Measurements from ENCODE around the gene GNPTAB. TPM values are rescaled to one million over a fixed set of nuclear protein-coding genes. Genes with fewer than 3 reads are reported as not detected.

GNPTAB gene
- total RNA-seq, 1 experiment from 2014 or later, result 14.8 TPM

DNA sequence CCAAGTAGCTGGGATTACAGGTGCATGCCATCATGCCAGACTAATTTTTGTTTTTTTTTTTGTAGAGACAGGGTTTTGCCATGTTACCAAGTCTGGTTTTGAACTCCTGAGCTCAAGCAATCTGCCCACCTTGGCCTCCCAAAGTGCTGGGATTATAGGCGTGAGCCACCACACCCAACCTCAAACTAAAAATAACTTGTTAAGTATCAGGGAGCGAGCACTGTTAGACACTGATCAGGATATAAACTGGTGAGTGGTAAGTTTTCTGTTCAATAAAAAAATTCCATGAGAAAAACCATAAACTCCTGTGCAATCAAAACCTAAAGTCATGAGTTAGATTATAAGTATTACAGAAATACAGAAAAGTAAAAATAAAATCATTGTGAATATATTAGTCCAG lies 46.9 kb downstream of the GNPTAB start:
- DNase-seq (ENCODE audit: low read depth in 1 of 2, low spot score in 2 of 2), result no peak
- Histone ChIP-seq H3K27ac (no peak overlapping the region), H3K4me1 (replicated peaks) (no peaks in the 10 kb centered on the region), H3K4me3 (no peak overlapping the region), H3K9me3 (replicated peaks) (no peaks in the 10 kb centered on the region), H3K36me3 (no peaks in the 10 kb centered on the region), H3K27me3 (replicated peaks) (no peaks in the 10 kb centered on the region)

GRCh38 chr12:101783150-101783549 lies 47.6 kb downstream of the GNPTAB start:
- no peaks in the 10 kb centered on the region for H3K4me1 ChIP-seq (replicated peaks)
- H3K9me3 ChIP-seq (replicated peaks), result no peaks in the 10 kb centered on the region
- no peak overlapping the region for H3K4me3 ChIP-seq
- H3K36me3 ChIP-seq, result no peaks in the 10 kb centered on the region
- no peaks in the 10 kb centered on the region for H3K27me3 ChIP-seq (replicated peaks)
- H3K27ac ChIP-seq, result no peak overlapping the region
- DNase-seq (ENCODE audit: low read depth in 1 of 2, low spot score in 2 of 2), result no peak

DNA sequence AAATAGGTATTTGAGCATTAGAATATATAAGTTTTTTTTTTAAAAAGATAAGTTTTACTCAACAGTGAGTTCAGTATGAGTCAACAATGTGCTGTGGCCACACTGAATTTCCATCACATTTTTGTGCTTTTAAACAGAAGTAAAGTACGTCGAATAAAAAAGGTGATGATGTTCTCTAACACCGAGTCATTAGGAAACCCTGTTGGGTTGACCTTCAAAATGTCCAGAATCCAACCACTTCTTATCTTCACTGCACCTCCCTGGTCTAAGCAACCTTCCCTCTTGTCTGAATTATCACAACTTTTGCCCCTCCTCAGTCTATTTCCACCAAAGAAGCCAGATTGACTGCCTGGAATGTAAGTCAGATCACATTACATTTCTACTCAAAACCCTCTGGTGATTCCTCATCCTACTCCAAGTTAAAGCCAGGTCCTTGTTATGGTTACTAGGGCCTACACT lies 48.5 kb downstream of the GNPTAB start:
- Histone ChIP-seq H3K36me3 (no peaks in the 10 kb centered on the region), H3K4me3 (no peak overlapping the region), H3K9me3 (replicated peaks) (no peaks in the 10 kb centered on the region), H3K27ac (no peak overlapping the region), H3K27me3 (replicated peaks) (no peaks in the 10 kb centered on the region), H3K4me1 (replicated peaks) (no peaks in the 10 kb centered on the region)
- no peak for DNase-seq (ENCODE audit: low read depth in 1 of 2, low spot score in 2 of 2)

GRCh38 chr12:101781834-101782233 lies 48.9 kb downstream of the GNPTAB start:
- H3K36me3 ChIP-seq, result no peaks in the 10 kb centered on the region
- H3K27me3 ChIP-seq (replicated peaks), result no peaks in the 10 kb centered on the region
- H3K9me3 ChIP-seq (replicated peaks), result no peaks in the 10 kb centered on the region
- H3K4me3 ChIP-seq, result no peak overlapping the region
- H3K27ac ChIP-seq, result no peak overlapping the region
- H3K4me1 ChIP-seq (replicated peaks), result no peaks in the 10 kb centered on the region
- DNase-seq (ENCODE audit: low read depth in 1 of 2, low spot score in 2 of 2), result no peak

- H3K27ac ChIP-seq, result no peak overlapping the region
- no peaks in the 10 kb centered on the region for H3K36me3 ChIP-seq
- DNase-seq (ENCODE audit: low read depth in 1 of 2, low spot score in 2 of 2), result no peak
- no peaks in the 10 kb centered on the region for H3K4me1 ChIP-seq (replicated peaks)
- no peak overlapping the region for H3K4me3 ChIP-seq
- H3K27me3 ChIP-seq (replicated peaks), result no peaks in the 10 kb centered on the region
- no peaks in the 10 kb centered on the region for H3K9me3 ChIP-seq (replicated peaks)
Measured at GRCh38 chr12:101780599-101780998, 50.2 kb downstream of the GNPTAB start.

GRCh38 chr12:101779626-101780025 lies 51.1 kb downstream of the GNPTAB start:
- H3K4me3 ChIP-seq, result no peak overlapping the region
- DNase-seq (ENCODE audit: low read depth in 1 of 2, low spot score in 2 of 2), result no peak
- H3K4me1 ChIP-seq (replicated peaks), result no peaks in the 10 kb centered on the region
- no peaks in the 10 kb centered on the region for H3K27me3 ChIP-seq (replicated peaks)
- H3K27ac ChIP-seq, result no peak overlapping the region
- no peaks in the 10 kb centered on the region for H3K9me3 ChIP-seq (replicated peaks)
- no peaks in the 10 kb centered on the region for H3K36me3 ChIP-seq

GRCh38 chr12:101779200-101779599 lies 51.6 kb downstream of the GNPTAB start:
- Histone ChIP-seq H3K27ac (no peak overlapping the region), H3K4me1 (replicated peaks) (no peaks in the 10 kb centered on the region), H3K4me3 (no peak overlapping the region), H3K36me3 (no peaks in the 10 kb centered on the region), H3K9me3 (replicated peaks) (no peaks in the 10 kb centered on the region), H3K27me3 (replicated peaks) (no peaks in the 10 kb centered on the region)
- no peak for DNase-seq (ENCODE audit: low read depth in 1 of 2, low spot score in 2 of 2)

GRCh38 chr12:101777978-101778377 lies 52.8 kb downstream of the GNPTAB start:
- no peak overlapping the region for H3K4me3 ChIP-seq
- no peak overlapping the region for H3K27ac ChIP-seq
- no peaks in the 10 kb centered on the region for H3K36me3 ChIP-seq
- no peak for DNase-seq (ENCODE audit: low read depth in 1 of 2, low spot score in 2 of 2)
- H3K9me3 ChIP-seq (replicated peaks), result no peaks in the 10 kb centered on the region
- no peaks in the 10 kb centered on the region for H3K4me1 ChIP-seq (replicated peaks)
- H3K27me3 ChIP-seq (replicated peaks), result no peaks in the 10 kb centered on the region

DNA sequence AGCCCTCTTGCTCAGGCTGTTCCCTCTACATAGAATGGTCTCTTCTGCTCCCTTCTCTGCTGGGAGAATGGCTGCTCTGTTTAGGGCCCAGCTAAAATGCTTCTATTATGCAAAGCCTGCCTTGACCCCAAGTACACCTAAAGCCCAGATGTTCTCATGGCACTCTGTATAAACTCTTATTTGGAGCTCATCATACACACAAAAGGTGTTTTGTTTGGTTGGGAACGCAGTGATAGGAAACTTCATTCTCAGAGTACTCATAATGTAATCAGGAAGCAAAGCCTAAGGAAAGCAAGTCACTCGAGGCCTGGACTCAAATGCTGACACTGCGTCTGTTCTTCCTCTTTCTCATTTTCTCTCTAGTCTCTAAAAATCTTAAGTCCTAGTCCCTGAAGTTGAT lies 53.3 kb downstream of the GNPTAB start:
- no peak for DNase-seq (ENCODE audit: low read depth in 1 of 2, low spot score in 2 of 2)
- no peaks in the 10 kb centered on the region for H3K4me1 ChIP-seq (replicated peaks)
- no peaks in the 10 kb centered on the region for H3K27me3 ChIP-seq (replicated peaks)
- no peaks in the 10 kb centered on the region for H3K36me3 ChIP-seq
- no peaks in the 10 kb centered on the region for H3K9me3 ChIP-seq (replicated peaks)
- no peak overlapping the region for H3K27ac ChIP-seq
- H3K4me3 ChIP-seq, result no peak overlapping the region

DNA sequence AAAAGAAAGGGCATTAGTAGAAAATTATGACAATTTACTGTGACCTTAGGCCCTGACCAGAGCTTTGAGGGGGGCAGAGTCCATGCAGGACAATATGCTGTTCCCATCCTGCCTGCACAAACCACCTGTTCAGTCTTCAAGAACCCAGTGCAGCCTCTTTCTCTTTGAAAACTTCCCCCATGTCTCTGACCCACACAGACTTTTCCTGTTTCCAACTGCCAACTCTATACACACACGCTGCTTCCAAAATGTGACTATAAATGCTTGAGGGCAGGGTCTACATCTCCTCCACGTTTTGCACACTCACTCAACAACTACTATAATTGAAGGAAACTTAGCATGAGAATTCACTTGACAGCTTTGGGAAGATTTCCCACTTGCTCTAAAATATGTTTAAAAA lies 54.9 kb downstream of the GNPTAB start:
- no peak overlapping the region for H3K27ac ChIP-seq
- no peak for DNase-seq (ENCODE audit: low read depth in 1 of 2, low spot score in 2 of 2)
- no peaks in the 10 kb centered on the region for H3K27me3 ChIP-seq (replicated peaks)
- H3K4me3 ChIP-seq, result no peak overlapping the region
- H3K36me3 ChIP-seq, result no peaks in the 10 kb centered on the region
- no peaks in the 10 kb centered on the region for H3K9me3 ChIP-seq (replicated peaks)
- H3K4me1 ChIP-seq (replicated peaks), result no peaks in the 10 kb centered on the region

DNA sequence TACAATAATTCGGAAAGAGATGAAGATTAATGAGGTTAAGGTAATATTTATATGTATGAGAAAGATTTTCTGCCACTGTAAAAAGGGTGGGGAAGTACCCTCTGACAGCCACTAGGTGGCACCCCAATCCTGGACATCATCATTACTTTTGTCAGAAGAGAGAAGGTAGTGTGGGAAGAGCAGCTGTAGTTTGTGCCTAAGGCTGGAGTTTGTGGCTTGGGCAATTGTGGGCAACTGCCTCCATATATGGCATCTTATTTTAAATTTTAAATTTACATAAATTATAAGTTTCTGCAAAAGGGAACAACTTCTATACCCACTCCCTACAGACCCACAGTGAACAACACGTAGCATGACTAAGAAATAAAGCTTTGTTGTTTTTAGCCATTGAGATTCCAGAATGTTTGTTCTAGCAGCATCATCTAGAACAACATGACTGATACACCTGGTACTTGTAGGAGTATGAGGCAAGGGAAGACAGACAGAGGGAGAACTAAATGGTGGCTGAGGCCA lies 57.1 kb downstream of the GNPTAB start:
- H3K9me3 ChIP-seq (replicated peaks), result no peaks in the 10 kb centered on the region
- DNase-seq (ENCODE audit: low read depth in 1 of 2, low spot score in 2 of 2), result peak; percentile 45 to 47
- H3K27me3 ChIP-seq (replicated peaks), result no peaks in the 10 kb centered on the region
- peaks cover 2% of the 10 kb centered on the region; the same call in 1 of the 2 replicates for H3K36me3 ChIP-seq
- H3K27ac ChIP-seq, result no peak overlapping the region
- H3K4me1 ChIP-seq (replicated peaks), result no peaks in the 10 kb centered on the region
- no peak overlapping the region for H3K4me3 ChIP-seq

GRCh38 chr12:101772012-101772775 lies 58.6 kb downstream of the GNPTAB start:
- DNase-seq (ENCODE audit: low read depth in 1 of 2, low spot score in 2 of 2), result no peak
- peaks cover 2% of the 10 kb centered on the region; the same call in 1 of the 2 replicates for H3K36me3 ChIP-seq
- H3K27me3 ChIP-seq (replicated peaks), result no peaks in the 10 kb centered on the region
- H3K4me1 ChIP-seq (replicated peaks), result no peaks in the 10 kb centered on the region
- no peak overlapping the region for H3K27ac ChIP-seq
- H3K9me3 ChIP-seq (replicated peaks), result no peaks in the 10 kb centered on the region
- H3K4me3 ChIP-seq, result no peak overlapping the region

DNA sequence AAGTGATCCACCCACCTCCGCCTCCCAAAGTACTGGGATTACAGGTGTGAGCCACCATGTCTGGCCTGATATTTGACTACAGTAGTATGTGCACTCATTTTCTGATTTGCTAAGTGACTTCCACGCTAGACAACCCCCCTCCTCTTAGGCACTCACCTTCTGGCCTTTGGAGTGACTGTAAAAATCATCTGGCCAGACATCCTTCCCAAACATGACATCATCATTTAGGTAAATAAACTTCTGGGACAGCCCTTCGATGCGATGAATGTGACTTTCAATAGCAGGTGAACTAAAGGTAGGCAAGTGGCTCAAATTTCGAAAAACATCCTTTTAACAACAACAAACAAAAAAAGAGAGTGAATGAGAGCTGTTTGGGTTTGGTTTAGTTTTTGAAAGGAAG lies 60.9 kb downstream of the GNPTAB start:
- Histone ChIP-seq H3K4me1 (replicated peaks) (no peaks in the 10 kb centered on the region), H3K36me3 (peaks cover 4% of the 10 kb centered on the region), H3K4me3 (no peak overlapping the region), H3K27ac (no peak overlapping the region), H3K27me3 (replicated peaks) (no peaks in the 10 kb centered on the region), H3K9me3 (replicated peaks) (no peaks in the 10 kb centered on the region)
- no peak for DNase-seq (ENCODE audit: low read depth in 1 of 2, low spot score in 2 of 2)

DNA sequence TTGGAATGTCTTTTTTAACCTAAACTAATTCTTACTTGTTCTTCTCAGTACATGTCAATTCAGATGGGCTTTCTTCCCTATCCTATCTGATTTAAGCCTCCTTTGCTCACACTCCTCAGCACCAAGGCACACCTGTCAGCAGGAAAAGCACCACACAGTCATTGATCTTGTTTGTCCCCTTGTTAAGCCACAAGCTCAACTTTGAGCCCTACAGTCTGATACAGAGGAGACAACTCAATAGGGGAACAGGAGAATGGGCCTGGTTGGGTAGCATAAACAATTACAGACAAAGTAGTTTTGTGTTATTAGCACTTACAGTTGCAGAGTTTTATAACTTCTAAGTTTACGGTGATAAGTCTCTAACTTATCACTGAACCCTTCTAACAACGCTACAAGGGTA lies 62.0 kb downstream of the GNPTAB start:
- no peak overlapping the region for H3K4me3 ChIP-seq
- no peak for DNase-seq (ENCODE audit: low read depth in 1 of 2, low spot score in 2 of 2)
- H3K27me3 ChIP-seq (replicated peaks), result no peaks in the 10 kb centered on the region
- no peaks in the 10 kb centered on the region for H3K9me3 ChIP-seq (replicated peaks)
- H3K27ac ChIP-seq, result no peak overlapping the region
- H3K36me3 ChIP-seq, result peaks cover 5% of the 10 kb centered on the region
- H3K4me1 ChIP-seq (replicated peaks), result no peaks in the 10 kb centered on the region

DNA sequence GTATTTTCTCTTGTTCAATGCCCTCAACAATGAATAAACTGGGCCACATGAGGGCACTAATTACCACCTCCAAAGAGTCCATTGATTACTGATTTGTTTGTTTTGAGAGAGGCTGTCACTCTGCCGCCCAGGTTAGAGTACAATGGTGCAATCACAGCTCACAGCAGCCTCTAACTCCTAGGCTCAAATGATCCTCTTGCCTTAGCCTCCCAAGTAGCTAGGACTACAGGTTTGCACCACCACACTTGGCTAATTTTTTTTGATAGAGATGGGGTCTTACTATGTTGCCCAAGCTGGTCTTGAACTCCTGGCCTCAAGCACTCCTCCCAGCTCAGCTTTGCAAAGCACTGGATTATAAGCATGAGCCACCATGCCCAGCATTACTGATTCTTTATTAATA lies 63.2 kb downstream of the GNPTAB start:
- Histone ChIP-seq H3K27ac (no peak overlapping the region), H3K4me3 (no peak overlapping the region), H3K9me3 (replicated peaks) (no peaks in the 10 kb centered on the region), H3K27me3 (replicated peaks) (no peaks in the 10 kb centered on the region), H3K4me1 (replicated peaks) (no peaks in the 10 kb centered on the region), H3K36me3 (peaks cover 5% of the 10 kb centered on the region)
- DNase-seq (ENCODE audit: low read depth in 1 of 2, low spot score in 2 of 2), result no peak
